ENCODE measurements around the gene MRPS35. TPM values are rescaled to one million over a fixed set of nuclear protein-coding genes. Genes with fewer than 3 reads are reported as not detected.
A peak's percentile ranks its signal among the peaks of the same experiment; 100 is the strongest.

MRPS35 gene
- total RNA-seq, 4 donors from 2014 or later: 34.5 to 39.5 (median 37.6) TPM

- H3K4me3 ChIP-seq: no peak overlapping the region
These were observed 6.7 kb upstream of the MRPS35 start for GRCh38 chr12:27703720-27704452.

DNA sequence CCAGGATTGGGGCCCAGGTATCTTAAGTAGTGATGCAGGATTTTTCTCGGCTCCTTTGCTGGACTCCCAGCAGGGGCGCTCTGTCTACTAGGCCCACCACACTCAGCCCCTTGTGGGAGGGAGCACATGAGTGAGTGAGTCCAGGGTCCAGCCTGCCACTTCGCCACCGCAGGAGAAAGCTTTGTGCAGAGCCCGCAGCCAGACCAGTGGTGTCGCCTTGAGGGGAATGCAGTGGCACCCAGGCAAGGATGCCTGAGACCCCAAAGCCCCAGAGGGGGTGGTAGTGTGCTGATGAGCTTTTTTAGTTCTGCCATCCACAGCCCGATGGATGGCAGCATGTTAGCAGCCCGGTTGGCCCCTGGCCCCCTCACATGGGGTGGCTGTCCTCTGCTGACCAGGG lies 5.4 kb upstream of the MRPS35 start:
- intact Hi-C loops (cut with DNase I): no loop called here

More at GRCh38 chr12:27703720-27704452, 6.7 kb upstream of the MRPS35 start:
- no peaks in the 10 kb centered on the region for H3K9me3 ChIP-seq
- 6% methylated on average over 4 of the region's 4 CpGs for WGBS
- no peak overlapping the region for H3K27ac ChIP-seq (replicated peaks in 1 of 4)
- no peaks in the 10 kb centered on the region for H3K36me3 ChIP-seq
- DNase-seq (ENCODE audit: extremely low spot score): no peak
- H3K27me3 ChIP-seq: no peaks in the 10 kb centered on the region
- TF ChIP-seq CTCF (IDR thresholded peaks at IDR 0.05) (peak; percentile 68 to 78 (median 73)), EP300 (IDR thresholded peaks at IDR 0.05) (no peak), POLR2A (IDR thresholded peaks at IDR 0.05; ENCODE audit: low read depth) (no peak), POLR2AphosphoS5 (IDR thresholded peaks at IDR 0.05) (no peak)
- intact Hi-C loops (cut with DNase I): no loop called here
- no peaks in the 10 kb centered on the region for H3K4me1 ChIP-seq

GRCh38 chr12:27707216-27707615 lies 3.4 kb upstream of the MRPS35 start:
- H3K4me3 ChIP-seq: no peak overlapping the region
- no peaks in the 10 kb centered on the region for H3K9me3 ChIP-seq
- no peak for DNase-seq (ENCODE audit: extremely low spot score)
- H3K27me3 ChIP-seq: no peaks in the 10 kb centered on the region
- no peak for TF ChIP-seq CTCF (IDR thresholded peaks at IDR 0.05)
- no peak for TF ChIP-seq POLR2AphosphoS5 (IDR thresholded peaks at IDR 0.05)
- no peak for TF ChIP-seq EP300 (IDR thresholded peaks at IDR 0.05)
- no peak for TF ChIP-seq POLR2A (IDR thresholded peaks at IDR 0.05; ENCODE audit: low read depth)
- intact Hi-C loops (cut with DNase I): no loop called here
- WGBS: 78% methylated on average over 2 of the region's 2 CpGs
- H3K4me1 ChIP-seq: peaks cover 8 to 18% (median 11%) of the 10 kb centered on the region in 4 donors
- H3K27ac ChIP-seq (replicated peaks in 1 of 4): no peak overlapping the region
- no peaks in the 10 kb centered on the region for H3K36me3 ChIP-seq

More for the DNA sequence above, 5.4 kb upstream of the MRPS35 start:
- Histone ChIP-seq H3K36me3 (no peaks in the 10 kb centered on the region), H3K4me1 (peaks cover 0 to 6% (median 0%) of the 10 kb centered on the region in 4 donors), H3K4me3 (no peak overlapping the region), H3K27ac (replicated peaks in 1 of 4) (no peak overlapping the region), H3K27me3 (no peaks in the 10 kb centered on the region), H3K9me3 (no peaks in the 10 kb centered on the region)
- no peak for TF ChIP-seq POLR2AphosphoS5 (IDR thresholded peaks at IDR 0.05)
- TF ChIP-seq EP300 (IDR thresholded peaks at IDR 0.05): no peak
- no peak for TF ChIP-seq CTCF (IDR thresholded peaks at IDR 0.05)
- TF ChIP-seq POLR2A (IDR thresholded peaks at IDR 0.05; ENCODE audit: low read depth): no peak
- DNase-seq (ENCODE audit: extremely low spot score): no peak
- 92% methylated on average over 5 of the region's 8 CpGs for WGBS

DNA sequence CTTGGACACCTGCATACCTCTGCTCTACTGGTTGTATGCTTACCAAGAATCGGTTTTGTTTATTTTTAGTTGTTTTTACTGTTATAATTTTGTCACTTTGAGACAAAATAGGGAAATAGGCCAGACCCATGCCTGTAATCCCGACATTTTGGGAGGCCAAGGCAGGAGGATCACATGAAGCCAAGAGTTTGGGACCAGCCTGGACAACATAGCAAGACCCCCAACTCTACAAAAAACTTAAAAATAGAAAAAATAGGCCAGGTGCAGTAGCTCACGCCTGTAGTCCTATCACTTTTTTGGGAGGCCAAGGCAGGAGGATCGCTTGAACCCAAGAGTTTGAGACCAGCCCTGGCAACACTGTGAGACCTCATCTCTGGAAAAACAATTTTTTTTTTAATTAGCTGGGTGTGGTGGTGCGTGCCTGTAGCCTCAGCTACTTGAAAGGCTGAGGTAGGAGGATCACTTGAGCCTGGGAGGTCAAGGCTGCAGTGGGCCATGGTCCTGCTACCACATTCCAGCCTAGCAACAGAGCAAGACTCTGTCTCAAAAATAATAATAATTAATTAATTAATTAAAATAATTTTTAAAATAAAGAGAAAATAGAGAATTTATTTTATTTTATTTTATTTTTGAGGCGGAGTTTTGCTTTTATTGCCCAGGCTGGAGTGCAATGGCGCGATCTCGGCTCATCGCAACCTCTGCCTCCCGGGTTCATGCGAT lies 1.3 kb upstream of the MRPS35 start:
- Histone ChIP-seq H3K27ac (replicated peaks in 1 of 4) (peak overlapping the region; percentile 79 to 89 (median 84)), H3K27me3 (no peaks in the 10 kb centered on the region), H3K4me1 (peaks cover 13 to 29% (median 27%) of the 10 kb centered on the region in 4 donors), H3K36me3 (peaks cover 0 to 4% (median 0%) of the 10 kb centered on the region in 4 donors), H3K9me3 (no peaks in the 10 kb centered on the region), H3K4me3 (peak overlapping the region; percentile 89 to 99 (median 98))
- 88% methylated on average over 12 of the region's 12 CpGs for WGBS
- intact Hi-C loops (cut with DNase I): no loop called here
- DNase-seq (ENCODE audit: extremely low spot score): no peak
- TF ChIP-seq POLR2A (IDR thresholded peaks at IDR 0.05; ENCODE audit: low read depth): no peak

GRCh38 chr12:27709932-27710591 lies 570 bp upstream of the MRPS35 start:
- DNase-seq (ENCODE audit: extremely low spot score): no peak

More at GRCh38 chr12:27709932-27710591, 570 bp upstream of the MRPS35 start:
- intact Hi-C loops (cut with DNase I): no loop called here
- H3K27me3 ChIP-seq: no peaks in the 10 kb centered on the region
- H3K4me1 ChIP-seq: peaks cover 13 to 29% (median 27%) of the 10 kb centered on the region in 4 donors
- peak overlapping the region; percentile 79 to 89 (median 84) for H3K27ac ChIP-seq (replicated peaks in 1 of 4)
- WGBS: 19% methylated on average over 24 of the region's 24 CpGs
- TF ChIP-seq CTCF (IDR thresholded peaks at IDR 0.05): no peak
- no peaks in the 10 kb centered on the region for H3K9me3 ChIP-seq
- peak overlapping the region; percentile 89 to 99 (median 98) for H3K4me3 ChIP-seq
- H3K36me3 ChIP-seq: peaks cover 0 to 8% (median 4%) of the 10 kb centered on the region in 4 donors
